Amniotic epithelial cell (primary cell): ENCODE data around the gene CHTF18.

ENCODE experiments used
- DNase-seq: peaks from one replicate; pipeline ENCODE4 v3.0.0-alpha.2; 2010; ENCODE audit warnings: low read depth

The CHTF18 gene

DNA sequence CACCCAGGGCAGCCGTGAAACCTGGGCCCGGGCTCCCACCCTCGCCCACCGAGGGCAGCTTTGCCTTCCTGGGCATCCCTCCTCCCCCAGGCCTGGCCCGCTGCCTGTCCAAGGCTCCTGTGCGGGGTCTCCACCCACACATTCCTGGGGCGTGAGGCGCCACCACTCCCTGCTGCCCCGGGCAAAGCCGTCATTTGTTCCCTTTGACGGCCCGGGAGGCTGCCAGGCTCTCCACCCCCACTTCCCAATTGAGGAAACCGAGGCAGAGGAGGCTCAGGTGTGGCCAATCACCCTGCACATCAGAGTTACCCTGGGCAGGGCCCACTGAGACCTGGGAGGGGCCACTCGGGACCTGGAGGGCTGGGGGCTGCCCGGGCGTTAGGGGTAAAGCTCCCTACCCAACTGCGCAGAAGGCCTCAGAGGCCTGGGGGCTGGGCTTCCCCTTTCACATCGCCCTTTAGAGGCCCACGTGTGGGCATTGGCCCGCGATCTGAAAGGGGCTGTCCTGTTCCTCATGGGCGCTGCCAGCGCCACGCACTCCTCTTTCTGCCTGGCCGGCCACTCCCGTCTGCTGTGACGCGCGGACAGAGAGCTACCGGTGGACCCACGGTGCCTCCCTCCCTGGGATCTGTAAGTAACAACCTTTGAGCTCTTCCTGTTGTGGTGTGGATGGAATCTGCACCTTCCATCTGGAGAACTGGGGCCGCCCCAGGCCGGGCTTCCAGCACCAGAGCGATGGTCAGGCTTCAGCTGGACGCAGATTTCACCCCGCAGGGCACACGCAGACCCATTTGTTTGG, 27.7 kb upstream of the CHTF18 start, which contains the start of gene MSLN:
TSS of gene MSLN (plus strand) at position 190 of the 799 bp plus-strand sequence. CDS start 1,947 bp downstream, outside the sequence.
- peak; percentile 51 for DNase-seq

- DNase-seq = no peak
Measured at GRCh38 chr16:761625-762513, 26.6 kb upstream of the CHTF18 start.

DNA sequence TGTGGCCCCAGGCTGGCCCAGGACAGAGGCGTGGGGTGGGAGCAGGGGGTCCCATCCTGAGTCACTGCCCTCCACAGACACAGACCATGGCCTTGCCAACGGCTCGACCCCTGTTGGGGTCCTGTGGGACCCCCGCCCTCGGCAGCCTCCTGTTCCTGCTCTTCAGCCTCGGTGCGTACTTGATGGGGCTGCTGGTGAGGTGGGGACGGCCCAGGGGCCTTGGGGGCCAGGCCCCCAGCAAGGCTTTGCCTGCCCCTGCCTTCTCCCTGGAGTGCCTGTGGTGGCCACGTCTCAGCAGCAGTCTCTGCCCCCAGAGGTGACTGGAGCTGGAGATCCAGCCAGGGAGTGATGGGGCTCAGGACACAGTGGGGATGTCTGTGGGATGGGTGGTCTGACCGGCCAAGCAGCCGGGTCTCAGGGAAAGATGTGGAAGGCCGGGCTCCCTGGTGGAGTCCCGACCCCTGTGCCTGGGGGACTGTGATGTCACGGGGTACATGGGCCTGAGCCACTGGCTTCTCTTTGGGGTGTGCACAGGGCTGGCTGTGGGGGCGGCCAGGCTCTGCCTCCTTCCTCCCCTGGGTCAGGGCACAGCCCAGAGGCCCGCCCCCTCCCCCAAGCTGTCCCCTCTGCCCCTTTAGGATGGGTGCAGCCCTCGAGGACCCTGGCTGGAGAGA, 25.7 kb upstream of the CHTF18 start:
- DNase-seq = no peak

DNA sequence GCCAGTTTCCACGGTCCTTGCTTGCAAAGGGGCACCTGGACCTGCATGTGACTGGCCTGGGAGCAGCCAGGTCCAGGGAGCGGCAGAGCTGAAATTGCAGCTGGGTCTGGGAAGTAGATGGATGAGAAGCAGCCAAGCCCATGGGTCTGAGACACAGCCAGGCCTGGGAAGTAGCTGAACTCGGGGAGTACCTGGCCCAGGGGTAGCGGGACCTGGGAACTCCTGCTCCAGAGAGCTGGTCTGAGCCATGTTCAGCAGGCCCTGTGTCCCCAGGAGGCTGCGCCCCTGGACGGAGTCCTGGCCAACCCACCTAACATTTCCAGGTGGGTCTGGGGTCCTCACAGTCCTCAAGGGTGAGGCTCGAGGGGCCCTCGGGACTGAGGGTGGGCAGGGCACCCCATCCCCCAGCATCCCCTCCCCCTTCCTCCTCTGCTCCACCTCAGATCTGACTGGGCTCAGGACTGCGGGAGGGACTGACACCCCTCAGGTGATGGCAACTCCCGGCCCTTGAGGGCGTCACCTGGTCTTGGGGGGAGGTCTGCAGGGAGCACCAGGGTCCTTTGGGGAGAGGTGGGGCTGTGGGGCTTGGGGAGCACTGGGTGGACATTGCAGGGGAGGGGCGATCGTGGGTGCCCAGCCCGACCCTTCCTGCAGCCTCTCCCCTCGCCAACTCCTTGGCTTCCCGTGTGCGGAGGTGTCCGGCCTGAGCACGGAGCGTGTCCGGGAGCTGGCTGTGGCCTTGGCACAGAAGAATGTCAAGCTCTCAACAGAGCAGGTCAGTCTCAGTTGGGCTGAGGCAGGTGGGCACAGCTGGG, 24.8 kb upstream of the CHTF18 start:
- no peak for DNase-seq

DNA sequence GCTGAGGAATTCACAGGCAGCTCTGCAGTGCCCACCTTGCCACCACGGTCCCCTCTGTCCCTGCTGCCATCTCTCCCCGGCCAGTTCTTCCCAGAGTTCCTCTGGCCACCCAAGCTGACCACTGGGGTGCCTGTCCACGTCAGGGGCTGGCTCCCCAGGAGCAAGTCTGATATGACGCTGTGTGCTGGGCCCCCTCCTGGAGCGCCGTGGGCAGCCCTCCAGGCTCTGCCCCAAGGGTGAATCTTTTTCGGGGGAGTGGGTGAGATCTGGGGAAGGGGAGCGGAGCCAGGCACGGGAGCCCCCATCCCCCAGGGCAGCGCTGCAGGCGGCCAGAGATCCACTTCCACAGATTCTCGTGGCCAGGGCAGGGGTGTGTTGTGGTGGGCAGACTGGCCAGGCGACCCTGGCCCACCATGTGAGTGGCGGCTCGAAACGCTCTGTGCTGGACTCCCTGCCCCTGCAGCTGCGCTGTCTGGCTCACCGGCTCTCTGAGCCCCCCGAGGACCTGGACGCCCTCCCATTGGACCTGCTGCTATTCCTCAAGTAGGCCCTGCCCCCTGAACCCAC, 24.2 kb upstream of the CHTF18 start:
- no peak for DNase-seq

GRCh38 chr16:764848-765487, 23.5 kb upstream of the CHTF18 start:
- DNase-seq = no peak

DNA sequence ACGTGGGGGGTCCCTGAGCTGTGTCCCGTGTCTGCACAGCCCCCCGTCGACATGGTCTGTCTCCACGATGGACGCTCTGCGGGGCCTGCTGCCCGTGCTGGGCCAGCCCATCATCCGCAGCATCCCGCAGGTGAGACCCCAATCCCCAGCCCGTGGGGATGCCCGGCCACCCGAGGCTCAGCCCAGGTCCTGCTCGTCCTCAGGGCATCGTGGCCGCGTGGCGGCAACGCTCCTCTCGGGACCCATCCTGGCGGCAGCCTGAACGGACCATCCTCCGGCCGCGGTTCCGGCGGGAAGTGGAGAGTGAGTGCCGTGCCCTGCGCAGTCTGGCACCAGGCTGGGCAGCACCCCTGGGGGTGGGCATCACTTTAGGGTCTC, 22.9 kb upstream of the CHTF18 start:
- no peak for DNase-seq

- no peak for DNase-seq
Measured at GRCh38 chr16:766008-766819, 22.2 kb upstream of the CHTF18 start.

DNA sequence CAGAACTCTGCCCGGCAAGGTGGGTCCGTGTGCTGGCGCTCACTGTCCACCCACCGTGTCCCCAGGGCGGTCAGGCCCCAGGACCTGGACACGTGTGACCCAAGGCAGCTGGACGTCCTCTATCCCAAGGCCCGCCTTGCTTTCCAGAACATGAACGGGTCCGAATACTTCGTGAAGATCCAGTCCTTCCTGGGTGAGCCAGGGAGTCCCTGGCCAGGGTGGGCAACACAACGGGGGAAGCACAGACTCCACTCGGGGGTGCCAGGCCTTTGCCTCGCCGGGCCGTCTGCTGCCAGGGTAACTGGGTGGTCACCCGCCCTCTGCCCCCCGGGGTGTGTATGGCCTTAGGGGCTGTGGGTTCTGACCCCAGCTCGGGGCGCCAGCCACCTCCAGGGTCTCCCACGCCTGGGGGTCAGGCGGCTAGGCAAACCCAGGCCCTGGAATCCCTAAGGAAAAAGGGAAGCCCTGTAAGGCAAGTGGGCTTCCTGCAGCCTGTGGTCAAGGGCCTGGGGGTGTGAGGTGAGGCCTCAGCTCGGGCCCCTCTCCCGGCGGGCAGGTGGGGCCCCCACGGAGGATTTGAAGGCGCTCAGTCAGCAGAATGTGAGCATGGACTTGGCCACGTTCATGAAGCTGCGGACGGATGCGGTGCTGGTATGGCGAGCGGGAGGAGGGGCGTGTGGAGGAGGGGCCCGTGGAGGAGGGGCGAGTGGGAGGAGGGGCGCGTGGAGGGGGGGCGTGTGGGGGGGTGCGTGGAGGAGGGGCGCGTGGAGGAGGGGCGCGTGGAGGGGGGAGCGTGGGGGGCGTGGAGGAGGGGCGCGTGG, 21.4 kb upstream of the CHTF18 start:
- DNase-seq = no peak

DNA sequence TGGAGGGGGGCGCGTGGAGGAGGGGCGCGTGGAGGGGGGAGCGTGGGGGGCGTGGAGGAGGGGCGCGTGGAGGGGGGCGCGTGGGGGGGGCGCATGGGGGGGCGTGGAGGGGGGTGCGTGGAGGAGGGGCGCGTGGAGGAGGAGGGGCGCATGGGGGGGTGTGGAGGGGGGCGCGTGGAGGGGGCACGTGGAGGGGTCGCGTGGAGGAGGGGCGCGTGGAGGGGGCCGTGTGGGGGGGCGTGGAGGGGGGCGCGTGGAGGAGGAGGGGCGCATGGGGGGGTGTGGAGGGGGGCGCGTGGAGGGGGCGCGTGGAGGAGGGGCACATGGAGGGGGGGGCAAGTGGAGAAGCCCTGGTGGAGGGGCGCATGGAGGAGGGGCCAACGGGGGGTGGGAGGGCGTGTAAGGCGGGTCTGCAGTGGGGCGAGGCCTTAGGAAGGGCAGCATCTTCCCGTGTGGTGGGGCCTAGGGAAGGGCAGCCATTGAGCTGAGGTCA, 20.6 kb upstream of the CHTF18 start:
- DNase-seq = no peak

- no peak for DNase-seq
Measured at GRCh38 chr16:768428-768827, 20.0 kb upstream of the CHTF18 start.

DNA sequence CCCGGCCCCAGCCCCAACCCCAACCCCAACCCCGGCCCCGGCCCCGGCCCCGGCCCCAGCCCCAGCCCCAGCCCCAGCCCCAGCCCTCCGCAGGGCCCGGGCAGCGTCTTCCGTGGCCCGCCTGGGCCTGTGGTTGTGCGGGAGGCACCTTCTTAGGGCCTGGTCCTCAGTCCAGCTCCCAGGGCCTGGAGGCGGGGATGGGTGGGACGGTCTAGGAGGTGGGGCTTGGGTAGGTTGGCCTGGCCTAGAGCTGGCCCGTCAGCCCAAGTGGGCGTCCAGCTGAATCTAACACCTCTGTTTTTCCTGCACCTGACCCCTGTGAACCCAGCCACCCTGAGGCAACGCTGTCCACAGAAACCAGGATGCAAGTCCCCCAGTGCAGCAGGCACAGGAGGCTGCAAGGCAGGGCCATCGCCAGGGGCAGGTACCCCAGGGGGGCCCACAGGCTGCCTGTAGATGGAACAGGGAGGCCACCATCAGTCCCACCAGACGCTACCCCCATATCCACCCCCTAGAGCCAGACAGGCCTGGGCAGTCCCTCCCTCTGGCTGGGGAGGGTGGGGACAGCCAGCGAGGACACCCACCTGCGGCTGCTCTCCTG, 19.1 kb upstream of the CHTF18 start:
- no peak for DNase-seq

DNA sequence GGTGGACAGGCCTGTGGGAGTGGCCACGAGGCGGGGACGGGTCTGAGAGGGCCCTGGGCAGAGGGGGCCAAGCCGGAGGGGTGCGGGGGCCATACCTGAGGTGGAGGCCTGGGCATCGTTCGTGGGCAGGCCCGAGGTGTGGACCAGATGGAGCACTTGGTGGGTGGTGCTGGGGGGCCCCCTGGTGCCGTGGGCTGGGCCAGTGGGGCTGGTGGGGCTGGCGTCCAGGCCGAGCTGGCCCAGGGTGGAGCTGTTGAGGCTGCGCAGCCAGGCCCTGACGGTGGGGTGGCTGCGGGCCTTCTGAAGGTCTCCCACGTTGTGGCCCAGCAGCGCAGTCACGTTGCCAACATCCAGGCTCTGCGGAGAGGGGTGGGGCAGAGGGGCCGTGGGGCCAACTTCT, 18.5 kb upstream of the CHTF18 start:
- DNase-seq = no peak

DNA sequence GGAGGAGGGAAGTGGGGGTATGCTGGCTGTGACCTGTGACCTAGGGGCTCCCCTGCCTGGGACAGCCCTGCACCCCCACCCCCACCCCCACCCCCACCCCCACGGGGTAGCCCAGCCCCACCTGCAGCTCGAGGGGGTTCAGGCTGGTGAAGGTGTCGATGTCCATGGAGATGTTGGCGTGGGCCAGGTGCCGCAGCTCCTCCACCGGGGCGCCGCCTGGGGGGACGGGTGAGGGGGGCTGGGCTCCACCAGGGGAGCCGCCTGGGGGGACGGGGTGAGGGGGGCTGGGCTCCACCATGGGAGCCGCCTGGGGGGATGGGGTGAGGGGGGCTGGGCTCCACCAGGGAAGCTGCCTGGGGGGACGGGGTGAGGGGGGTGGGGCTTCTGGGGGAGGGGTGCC, 18.0 kb upstream of the CHTF18 start:
- DNase-seq = no peak

DNA sequence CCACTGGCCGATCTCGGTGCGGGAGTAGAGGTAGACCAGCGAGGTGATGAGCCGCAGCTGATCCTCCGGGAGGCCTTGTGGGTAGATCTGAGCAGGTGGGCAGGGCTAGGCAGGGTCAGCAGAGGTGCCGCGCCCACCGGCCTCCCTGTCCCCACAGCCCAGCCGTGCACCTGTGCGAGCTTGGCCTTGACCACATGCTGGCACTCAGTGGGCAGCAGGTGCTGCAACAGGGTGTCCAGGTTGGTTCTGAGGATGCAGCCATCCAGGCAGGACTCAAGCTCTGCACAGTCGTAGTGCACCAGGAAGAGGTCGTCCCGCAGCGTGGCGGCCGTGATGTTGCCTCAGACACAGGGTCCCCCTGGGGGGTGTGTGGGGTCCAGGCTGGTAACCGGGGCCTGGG, 15.5 kb upstream of the CHTF18 start:
- no peak for DNase-seq

- no peak for DNase-seq
Measured at GRCh38 chr16:774086-775001, 14.1 kb upstream of the CHTF18 start.

DNA sequence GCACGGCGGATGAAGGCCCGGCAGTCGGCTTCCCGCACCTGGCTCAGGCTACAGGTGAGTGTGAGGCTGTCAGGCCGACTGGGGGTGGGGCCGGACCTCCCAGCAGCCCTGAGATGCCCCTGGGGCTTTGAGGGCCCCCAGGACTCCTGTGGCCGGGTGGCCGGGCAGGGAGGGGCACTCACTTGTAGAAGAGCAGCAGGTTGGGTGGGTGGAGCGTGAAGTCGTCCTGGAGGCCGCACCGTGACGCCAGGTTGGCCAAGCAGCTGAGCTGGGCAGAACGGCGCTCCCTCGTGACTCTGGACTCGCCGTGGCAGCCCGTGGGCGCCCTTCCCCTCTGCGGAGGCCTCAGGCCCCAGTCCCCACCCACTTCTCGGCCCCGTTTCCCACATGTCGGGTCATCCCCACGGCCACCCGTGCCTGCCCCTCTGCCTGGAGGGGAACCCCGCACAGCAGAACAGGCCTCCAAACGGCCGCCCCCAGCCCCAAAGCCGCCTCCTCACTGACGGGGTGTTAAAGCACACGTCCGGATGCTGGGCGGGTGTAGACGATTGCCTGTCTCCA, 13.1 kb upstream of the CHTF18 start:
- no peak for DNase-seq
